ENCODE results near the gene FAM120B.

Gene FAM120B

DNA sequence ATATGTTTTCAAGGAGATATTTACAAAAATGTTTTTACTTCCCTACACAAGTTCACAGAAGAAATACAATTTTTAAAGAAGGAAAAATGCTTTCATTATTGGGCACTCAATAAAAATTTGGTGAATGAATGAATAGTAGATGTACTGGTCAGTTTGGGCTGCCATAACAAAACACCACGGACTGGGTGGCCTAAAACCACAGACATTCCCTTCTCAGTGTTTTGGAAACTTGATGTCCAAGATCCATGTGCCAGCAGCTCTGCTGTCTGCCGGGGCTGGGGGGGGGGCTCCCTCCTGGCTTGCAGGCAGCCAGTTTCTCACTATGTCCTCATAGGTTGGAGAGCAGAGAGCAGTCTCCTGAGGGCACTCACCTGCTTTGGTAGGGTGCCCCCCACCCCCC is 62.0 kb downstream of the FAM120B start:
- 91 to 100% methylated on average over 2 of the region's 2 CpGs for WGBS, 2 experiments
- H3K27ac ChIP-seq (ENCODE audit: insufficient read depth, low read depth, low read length, poor library complexity, severe bottlenecking), result no peak overlapping the region

DNA sequence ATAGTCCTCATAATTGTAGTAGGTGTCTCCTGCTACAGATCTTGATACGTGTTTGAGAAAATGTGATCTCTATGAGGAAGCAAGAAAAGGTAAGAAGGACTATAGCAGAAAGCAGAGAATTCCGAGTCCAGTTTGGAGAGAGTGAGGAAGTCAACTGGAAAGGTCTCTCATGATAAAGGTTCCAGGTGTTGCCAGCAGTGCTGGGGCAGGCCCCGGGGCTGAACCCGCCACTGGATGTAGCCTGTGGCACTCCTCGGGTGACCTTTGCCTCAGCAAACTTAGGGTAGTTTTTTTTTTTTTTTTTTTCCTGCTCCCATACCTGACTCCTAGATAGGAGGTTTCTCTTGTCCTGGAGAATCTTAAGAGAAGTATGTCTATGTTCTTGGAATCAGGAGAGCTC is 62.8 kb downstream of the FAM120B start:
- Histone ChIP-seq H3K36me3 (ENCODE audit: control insufficient read depth, insufficient read depth, low read length) (no peaks in the 10 kb centered on the region), H3K27ac (ENCODE audit: insufficient read depth, low read depth, low read length, poor library complexity, severe bottlenecking) (no peak overlapping the region), H3K4me1 (ENCODE audit: control insufficient read depth, insufficient read depth, low read length) (no peaks in the 10 kb centered on the region), H3K9me3 (ENCODE audit: control insufficient read depth, low read length) (no peaks in the 10 kb centered on the region), H3K27me3 (ENCODE audit: control insufficient read depth, insufficient read depth, low read length, poor library complexity, severe bottlenecking) (no peaks in the 10 kb centered on the region), H3K4me3 (ENCODE audit: insufficient read depth, low read depth, low read length) (no peak overlapping the region)
- whole genome bisulfite sequencing, 2 experiments, result 93 to 94% methylated on average over 5 of the region's 5 CpGs

More for the DNA sequence above, 62.0 kb downstream of the FAM120B start:
- Histone ChIP-seq H3K36me3 (ENCODE audit: control insufficient read depth, insufficient read depth, low read length) (no peaks in the 10 kb centered on the region), H3K4me1 (ENCODE audit: control insufficient read depth, insufficient read depth, low read length) (no peaks in the 10 kb centered on the region), H3K4me3 (ENCODE audit: insufficient read depth, low read depth, low read length) (no peak overlapping the region), H3K9me3 (ENCODE audit: control insufficient read depth, low read length) (no peaks in the 10 kb centered on the region), H3K27me3 (ENCODE audit: control insufficient read depth, insufficient read depth, low read length, poor library complexity, severe bottlenecking) (no peaks in the 10 kb centered on the region)

DNA sequence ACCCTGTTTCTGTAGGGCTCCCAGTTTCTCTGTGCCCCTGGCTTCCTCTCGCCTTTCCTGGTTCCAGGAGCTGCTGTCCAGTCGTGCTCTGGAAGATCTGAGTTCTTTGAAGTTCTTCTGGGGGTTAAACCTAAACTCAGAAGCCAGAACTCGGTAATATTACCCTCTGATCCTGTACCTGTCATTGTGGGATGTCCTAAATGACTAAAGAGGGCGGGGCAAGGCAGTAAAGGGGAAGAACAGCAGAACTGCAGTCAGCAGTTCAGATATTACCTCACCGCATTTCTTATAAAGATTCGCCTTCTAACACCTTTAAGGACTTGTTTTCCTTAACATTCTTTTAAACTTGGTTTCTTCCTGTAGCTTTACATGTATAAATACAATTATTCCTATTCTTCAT is 63.9 kb downstream of the FAM120B start:
- WGBS, 2 experiments, result 92 to 94% methylated on average over 6 of the region's 6 CpGs
- Histone ChIP-seq H3K27me3 (ENCODE audit: control insufficient read depth, insufficient read depth, low read length, poor library complexity, severe bottlenecking) (no peaks in the 10 kb centered on the region), H3K9me3 (ENCODE audit: control insufficient read depth, low read length) (no peaks in the 10 kb centered on the region), H3K4me1 (ENCODE audit: control insufficient read depth, insufficient read depth, low read length) (no peaks in the 10 kb centered on the region), H3K4me3 (ENCODE audit: insufficient read depth, low read depth, low read length) (no peak overlapping the region), H3K27ac (ENCODE audit: insufficient read depth, low read depth, low read length, poor library complexity, severe bottlenecking) (no peak overlapping the region), H3K36me3 (ENCODE audit: control insufficient read depth, insufficient read depth, low read length) (no peaks in the 10 kb centered on the region)

GRCh38 chr6:170371080-170371479 is 64.5 kb downstream of the FAM120B start:
- Histone ChIP-seq H3K27me3 (ENCODE audit: control insufficient read depth, insufficient read depth, low read length, poor library complexity, severe bottlenecking) (no peaks in the 10 kb centered on the region), H3K4me3 (ENCODE audit: insufficient read depth, low read depth, low read length) (no peak overlapping the region), H3K27ac (ENCODE audit: insufficient read depth, low read depth, low read length, poor library complexity, severe bottlenecking) (no peak overlapping the region), H3K36me3 (ENCODE audit: control insufficient read depth, insufficient read depth, low read length) (no peaks in the 10 kb centered on the region), H3K4me1 (ENCODE audit: control insufficient read depth, insufficient read depth, low read length) (no peaks in the 10 kb centered on the region), H3K9me3 (ENCODE audit: control insufficient read depth, low read length) (no peaks in the 10 kb centered on the region)
- WGBS, 2 experiments, result 94 to 95% methylated on average over 4 of the region's 4 CpGs

- Histone ChIP-seq H3K27ac (ENCODE audit: insufficient read depth, low read depth, low read length, poor library complexity, severe bottlenecking) (no peak overlapping the region), H3K4me1 (ENCODE audit: control insufficient read depth, insufficient read depth, low read length) (no peaks in the 10 kb centered on the region), H3K27me3 (ENCODE audit: control insufficient read depth, insufficient read depth, low read length, poor library complexity, severe bottlenecking) (no peaks in the 10 kb centered on the region), H3K9me3 (ENCODE audit: control insufficient read depth, low read length) (no peaks in the 10 kb centered on the region), H3K4me3 (ENCODE audit: insufficient read depth, low read depth, low read length) (no peak overlapping the region), H3K36me3 (ENCODE audit: control insufficient read depth, insufficient read depth, low read length) (no peaks in the 10 kb centered on the region)
- WGBS, 2 experiments, result 69 to 72% methylated on average over 8 of the region's 8 CpGs
These were observed 65.0 kb downstream of the FAM120B start for GRCh38 chr6:170371588-170371987.

- Histone ChIP-seq H3K27ac (ENCODE audit: insufficient read depth, low read depth, low read length, poor library complexity, severe bottlenecking) (no peak overlapping the region), H3K4me3 (ENCODE audit: insufficient read depth, low read depth, low read length) (no peak overlapping the region), H3K36me3 (ENCODE audit: control insufficient read depth, insufficient read depth, low read length) (no peaks in the 10 kb centered on the region), H3K27me3 (ENCODE audit: control insufficient read depth, insufficient read depth, low read length, poor library complexity, severe bottlenecking) (no peaks in the 10 kb centered on the region), H3K4me1 (ENCODE audit: control insufficient read depth, insufficient read depth, low read length) (no peaks in the 10 kb centered on the region), H3K9me3 (ENCODE audit: control insufficient read depth, low read length) (no peaks in the 10 kb centered on the region)
- 95 to 99% methylated on average over 11 of the region's 11 CpGs for WGBS, 2 experiments
These were observed 66.1 kb downstream of the FAM120B start for GRCh38 chr6:170372380-170373325.

DNA sequence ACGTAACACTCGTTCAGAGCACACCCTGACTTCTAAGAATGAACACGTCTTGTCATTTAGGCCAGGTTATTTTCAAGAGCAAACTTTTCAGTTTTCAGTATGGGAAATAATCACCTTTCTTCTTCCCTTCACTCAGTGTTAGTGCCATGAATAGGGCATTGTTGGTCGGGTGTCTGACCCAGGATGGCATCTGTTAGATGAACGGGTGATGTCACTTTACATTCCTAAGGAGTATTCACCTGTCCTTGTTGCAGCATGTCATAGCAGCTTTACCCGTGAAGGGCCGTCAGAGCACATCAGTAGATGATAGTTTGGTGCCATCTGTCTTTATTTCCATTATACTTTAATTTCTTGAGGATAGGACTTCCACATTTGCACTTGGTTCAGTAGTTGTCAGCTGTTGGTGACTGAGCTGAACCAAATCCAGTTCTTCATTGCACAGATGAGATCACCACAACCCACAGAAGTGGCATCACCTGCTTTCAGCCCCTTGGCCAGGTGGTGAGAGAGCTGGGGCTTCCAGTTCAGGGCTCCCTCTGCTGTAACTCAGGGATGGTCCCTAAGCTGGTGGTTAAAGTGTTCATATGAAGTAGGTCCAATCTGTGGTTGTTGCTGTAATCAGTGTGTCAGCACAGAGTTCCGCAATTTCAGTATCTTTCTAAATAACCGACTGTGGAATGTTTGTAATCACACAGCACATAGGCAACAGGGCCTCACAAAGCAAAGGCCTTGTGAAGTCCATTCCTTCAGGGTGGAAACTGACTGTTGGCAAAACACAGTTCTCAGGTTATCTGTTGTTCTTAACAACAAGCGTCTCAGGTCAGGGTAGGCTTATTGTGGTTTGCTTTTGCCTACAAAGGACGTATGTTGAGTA is 68.2 kb downstream of the FAM120B start:
- no peaks in the 10 kb centered on the region for H3K9me3 ChIP-seq (ENCODE audit: control insufficient read depth, low read length)
- H3K27me3 ChIP-seq (ENCODE audit: control insufficient read depth, insufficient read depth, low read length, poor library complexity, severe bottlenecking), result no peaks in the 10 kb centered on the region
- no peak overlapping the region for H3K27ac ChIP-seq (ENCODE audit: insufficient read depth, low read depth, low read length, poor library complexity, severe bottlenecking)
- 92 to 97% methylated on average over 11 of the region's 11 CpGs for WGBS, 2 experiments
- H3K36me3 ChIP-seq (ENCODE audit: control insufficient read depth, insufficient read depth, low read length), result no peaks in the 10 kb centered on the region
- no peaks in the 10 kb centered on the region for H3K4me1 ChIP-seq (ENCODE audit: control insufficient read depth, insufficient read depth, low read length)
- no peak overlapping the region for H3K4me3 ChIP-seq (ENCODE audit: insufficient read depth, low read depth, low read length)

DNA sequence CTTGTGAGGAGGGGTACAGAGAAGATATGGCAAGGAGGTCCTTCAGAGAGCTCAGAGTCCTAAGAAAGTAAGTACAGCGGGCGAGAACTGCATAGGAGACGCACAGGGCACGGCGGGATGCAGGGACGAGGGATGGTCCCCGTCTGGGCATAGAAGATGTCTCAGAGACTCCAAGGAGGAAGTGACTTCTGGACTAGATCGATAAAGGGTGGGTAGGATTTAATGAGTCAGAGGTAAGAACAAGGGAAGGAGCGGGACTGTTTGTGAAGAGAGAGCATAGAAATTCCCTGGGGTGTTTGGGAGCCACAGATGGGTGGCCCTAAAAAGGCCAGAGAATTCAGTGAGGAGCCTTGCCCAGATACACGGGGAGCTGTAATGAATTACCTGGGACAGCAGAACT is 69.1 kb downstream of the FAM120B start:
- Histone ChIP-seq H3K27ac (ENCODE audit: insufficient read depth, low read depth, low read length, poor library complexity, severe bottlenecking) (no peak overlapping the region), H3K36me3 (ENCODE audit: control insufficient read depth, insufficient read depth, low read length) (no peaks in the 10 kb centered on the region), H3K4me3 (ENCODE audit: insufficient read depth, low read depth, low read length) (no peak overlapping the region), H3K4me1 (ENCODE audit: control insufficient read depth, insufficient read depth, low read length) (no peaks in the 10 kb centered on the region), H3K27me3 (ENCODE audit: control insufficient read depth, insufficient read depth, low read length, poor library complexity, severe bottlenecking) (no peaks in the 10 kb centered on the region), H3K9me3 (ENCODE audit: control insufficient read depth, low read length) (no peaks in the 10 kb centered on the region)
- 95 to 96% methylated on average over 10 of the region's 10 CpGs for WGBS, 2 experiments

DNA sequence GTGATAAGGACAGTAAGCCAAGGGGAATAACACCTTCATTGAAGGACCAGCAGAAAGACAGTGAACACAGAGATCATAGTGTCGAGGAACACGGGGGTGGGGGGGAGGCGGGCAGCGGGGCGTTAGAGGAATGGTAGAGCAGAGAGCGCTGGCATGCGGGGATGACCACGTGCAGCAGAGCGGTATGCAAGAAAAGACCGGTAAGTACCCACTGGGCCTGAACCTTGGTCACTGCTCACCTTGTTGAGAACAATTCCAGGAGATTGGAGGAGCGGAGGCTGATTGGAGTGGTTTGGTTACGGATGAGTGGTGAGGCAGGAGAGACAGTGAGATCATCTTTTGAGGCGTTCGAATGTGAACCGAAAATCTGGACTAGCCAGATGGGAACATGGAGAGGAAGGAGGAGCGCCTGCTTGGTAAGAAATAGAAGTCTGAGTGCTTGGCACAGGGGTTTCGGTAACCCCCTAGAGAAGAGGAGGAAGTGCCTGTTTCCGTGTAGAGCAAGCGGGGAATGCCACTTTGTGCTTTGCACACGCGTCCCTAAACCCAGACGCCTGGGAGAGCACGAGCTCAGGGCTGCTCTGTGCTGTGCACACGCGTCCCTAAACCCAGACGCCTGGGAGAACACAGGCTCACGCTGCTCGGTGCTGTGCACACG is 70.0 kb downstream of the FAM120B start:
- 95 to 96% methylated on average over 25 to 26 of the region's 29 CpGs for WGBS, 2 experiments
- no peaks in the 10 kb centered on the region for H3K36me3 ChIP-seq (ENCODE audit: control insufficient read depth, insufficient read depth, low read length)
- no peaks in the 10 kb centered on the region for H3K27me3 ChIP-seq (ENCODE audit: control insufficient read depth, insufficient read depth, low read length, poor library complexity, severe bottlenecking)

GRCh38 chr6:170378502-170378901 is 71.9 kb downstream of the FAM120B start:
- WGBS, 2 experiments, result 92 to 94% methylated on average over 10 of the region's 10 CpGs
- Histone ChIP-seq H3K9me3 (ENCODE audit: control insufficient read depth, low read length) (no peaks in the 10 kb centered on the region), H3K4me3 (ENCODE audit: insufficient read depth, low read depth, low read length) (no peak overlapping the region), H3K27ac (ENCODE audit: insufficient read depth, low read depth, low read length, poor library complexity, severe bottlenecking) (no peak overlapping the region), H3K27me3 (ENCODE audit: control insufficient read depth, insufficient read depth, low read length, poor library complexity, severe bottlenecking) (no peaks in the 10 kb centered on the region), H3K4me1 (ENCODE audit: control insufficient read depth, insufficient read depth, low read length) (no peaks in the 10 kb centered on the region), H3K36me3 (ENCODE audit: control insufficient read depth, insufficient read depth, low read length) (no peaks in the 10 kb centered on the region)

More for the DNA sequence above, 70.0 kb downstream of the FAM120B start:
- H3K4me3 ChIP-seq (ENCODE audit: insufficient read depth, low read depth, low read length), result no peak overlapping the region
- H3K9me3 ChIP-seq (ENCODE audit: control insufficient read depth, low read length), result no peaks in the 10 kb centered on the region
- no peaks in the 10 kb centered on the region for H3K4me1 ChIP-seq (ENCODE audit: control insufficient read depth, insufficient read depth, low read length)
- H3K27ac ChIP-seq (ENCODE audit: insufficient read depth, low read depth, low read length, poor library complexity, severe bottlenecking), result no peak overlapping the region

Measured in ectodermal cell (in vitro differentiated cells).